ENCODE measurements around the gene HEXIM1.

The HEXIM1 gene

DNA sequence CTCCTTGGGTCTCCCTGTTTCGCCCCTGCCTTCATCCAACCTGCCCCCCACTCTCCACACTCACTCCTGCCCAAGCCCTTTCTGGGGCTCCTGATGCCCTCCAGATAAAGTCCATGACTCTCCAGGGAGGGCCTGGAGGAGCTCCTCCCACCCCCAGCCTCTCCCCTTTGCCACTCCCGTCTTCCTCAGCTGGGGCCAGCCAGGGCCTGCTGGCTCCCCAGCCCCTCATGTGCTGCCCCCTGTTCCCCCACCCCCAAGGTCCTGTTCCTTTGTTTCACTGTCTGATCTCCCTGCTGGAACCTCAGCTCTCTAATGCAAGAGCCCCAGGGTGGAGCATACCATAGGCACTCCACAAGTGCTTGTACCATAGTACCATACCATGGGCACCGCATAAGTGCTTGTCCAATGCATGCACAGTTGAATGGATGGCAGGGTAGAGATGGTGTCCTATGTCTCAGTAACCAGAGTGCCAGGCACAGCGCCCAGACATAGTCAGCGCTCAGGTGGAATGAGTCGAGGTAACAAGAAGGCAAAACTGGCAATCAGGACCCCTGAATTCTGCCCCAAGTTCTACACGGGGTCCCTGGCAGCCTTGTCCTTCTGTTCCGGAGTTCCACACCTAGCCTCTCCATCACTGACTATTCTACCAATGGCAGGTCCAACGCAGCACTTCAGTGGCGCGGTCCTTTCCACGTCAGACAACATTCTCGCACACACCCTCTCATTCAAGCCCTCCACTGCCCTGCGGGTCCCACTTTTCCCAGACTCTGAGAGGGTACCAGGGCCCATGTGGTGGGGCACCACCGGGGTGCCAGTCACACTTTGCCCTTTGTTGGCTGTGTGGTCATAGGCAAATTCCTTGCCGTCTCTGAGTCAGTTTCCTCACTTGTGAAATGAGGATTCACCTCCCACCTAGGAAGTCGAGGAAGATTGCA lies 17.3 kb upstream of the HEXIM1 start:
- no peak for DNase-seq

- peak in 4 of 14 donors; percentile 16 to 65 (median 39) for DNase-seq
These were observed 16.5 kb upstream of the HEXIM1 start for GRCh38 chr17:45131616-45132319.

- DNase-seq = no peak
These were observed 16.0 kb upstream of the HEXIM1 start, which contains the start of gene PLCD3 for GRCh38 chr17:45132320-45132571. TSS of gene PLCD3 (minus strand) at chr17:45132515. CDS start at chr17:45132410, 105 bp downstream.

GRCh38 chr17:45132572-45133463 lies 15.5 kb upstream of the HEXIM1 start:
- peak in 12 of 14 donors; percentile 41 to 78 (median 70) for DNase-seq

GRCh38 chr17:45135192-45135977 lies 12.9 kb upstream of the HEXIM1 start, which contains the start of gene ACBD4:
TSS of gene ACBD4 (plus strand) at chr17:45135687. CDS start at chr17:45136145, 458 bp downstream.
- DNase-seq = peak; percentile 61 to 97 (median 90)

DNA sequence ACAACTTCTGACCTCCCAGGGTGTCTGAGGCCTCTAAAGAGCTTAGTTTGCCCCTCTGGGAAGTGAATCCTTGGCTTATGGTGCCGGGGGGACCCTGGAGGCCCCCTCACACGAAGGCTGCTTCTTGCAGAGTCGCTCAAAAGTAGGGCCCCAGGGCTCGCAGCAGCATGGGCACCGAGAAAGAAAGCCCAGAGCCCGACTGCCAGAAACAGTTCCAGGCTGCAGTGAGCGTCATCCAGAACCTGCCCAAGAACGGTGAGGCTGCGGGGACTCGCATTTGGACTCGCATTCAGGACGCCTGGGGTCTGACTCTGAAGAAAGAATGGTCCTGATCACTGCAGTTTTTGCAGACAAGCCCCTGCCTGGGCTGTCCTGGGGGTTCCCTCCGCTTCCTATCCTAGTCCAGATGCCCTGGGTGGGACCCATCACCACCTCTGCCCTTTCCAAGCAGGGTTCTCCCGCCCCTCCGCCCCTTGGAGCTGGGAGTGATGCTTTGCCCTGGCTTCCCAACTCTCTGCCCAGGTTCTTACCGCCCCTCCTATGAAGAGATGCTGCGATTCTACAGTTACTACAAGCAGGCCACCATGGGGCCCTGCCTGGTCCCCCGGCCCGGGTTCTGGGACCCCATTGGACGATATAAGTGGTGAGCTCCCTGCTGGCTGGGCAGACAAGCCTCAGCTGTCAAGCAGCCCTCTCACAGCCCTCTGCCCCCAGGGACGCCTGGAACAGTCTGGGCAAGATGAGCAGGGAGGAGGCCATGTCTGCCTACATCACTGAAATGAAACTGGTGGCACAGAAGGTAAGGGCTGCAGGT lies 12.1 kb upstream of the HEXIM1 start:
- peak in 1 of 14 donors; percentile 32 for DNase-seq

- no peak for DNase-seq
These were observed 11.3 kb upstream of the HEXIM1 start for GRCh38 chr17:45136846-45137560.

GRCh38 chr17:45137561-45138305 lies 10.5 kb upstream of the HEXIM1 start:
- DNase-seq = no peak

DNA sequence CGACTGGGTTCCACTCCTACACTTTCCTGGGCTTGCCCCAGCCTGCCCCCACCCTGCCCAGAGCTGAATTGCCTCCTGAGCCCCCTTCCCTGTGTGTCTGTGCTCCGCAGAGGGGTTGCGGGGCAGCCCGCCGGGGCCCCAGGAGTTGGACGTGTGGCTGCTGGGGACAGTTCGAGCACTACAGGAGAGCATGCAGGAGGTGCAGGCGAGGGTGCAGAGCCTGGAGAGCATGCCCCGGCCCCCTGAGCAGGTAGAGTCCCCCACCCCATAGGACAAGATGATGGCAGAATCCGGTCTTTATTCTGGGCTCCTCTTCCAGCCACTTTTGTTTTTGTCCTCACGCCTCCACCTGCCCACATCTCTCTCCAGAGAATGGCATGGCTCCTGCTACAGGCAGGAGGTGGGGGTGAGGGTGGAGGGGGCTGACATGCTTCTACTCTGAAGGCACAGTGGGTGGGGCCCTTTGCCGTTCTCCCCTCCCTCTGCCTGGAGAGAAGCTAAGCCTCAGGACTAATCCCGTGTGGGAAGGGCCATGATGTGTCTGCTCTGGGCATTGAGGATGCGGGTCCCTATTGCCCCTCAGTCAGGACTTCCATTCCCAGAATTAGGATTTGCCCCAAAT lies 9.3 kb upstream of the HEXIM1 start:
- DNase-seq = no peak

GRCh38 chr17:45139533-45139920 lies 8.7 kb upstream of the HEXIM1 start:
- DNase-seq = no peak

DNA sequence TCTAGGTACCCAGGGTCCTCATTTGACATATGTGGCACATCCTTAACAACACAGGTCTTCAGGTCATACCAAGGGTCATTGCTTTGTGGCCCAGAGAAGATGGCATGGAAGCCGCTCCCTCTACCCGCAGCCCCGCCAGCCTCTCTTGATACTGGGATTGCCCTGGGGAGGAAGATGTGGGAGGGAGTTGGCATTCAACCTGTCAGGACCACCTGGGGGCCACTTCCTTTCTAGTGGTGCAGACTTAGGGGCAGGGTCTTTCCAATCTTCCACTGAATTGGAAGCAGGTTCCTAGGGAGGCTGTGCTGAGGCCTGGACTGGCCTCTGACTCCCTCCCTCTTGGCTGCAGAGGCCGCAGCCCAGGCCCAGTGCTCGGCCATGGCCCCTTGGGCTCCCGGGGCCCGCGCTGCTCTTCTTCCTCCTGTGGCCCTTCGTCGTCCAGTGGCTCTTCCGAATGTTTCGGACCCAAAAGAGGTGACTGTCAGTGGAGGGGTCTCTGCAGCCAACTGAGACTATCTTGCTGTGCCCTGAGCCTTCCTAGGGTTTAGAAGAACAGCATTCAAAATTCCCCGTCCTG lies 5.1 kb upstream of the HEXIM1 start:
- no peak for DNase-seq

GRCh38 chr17:45143767-45144198 lies 4.5 kb upstream of the HEXIM1 start:
- peak in 12 of 14 donors; percentile 23 to 81 (median 52) for DNase-seq

DNA sequence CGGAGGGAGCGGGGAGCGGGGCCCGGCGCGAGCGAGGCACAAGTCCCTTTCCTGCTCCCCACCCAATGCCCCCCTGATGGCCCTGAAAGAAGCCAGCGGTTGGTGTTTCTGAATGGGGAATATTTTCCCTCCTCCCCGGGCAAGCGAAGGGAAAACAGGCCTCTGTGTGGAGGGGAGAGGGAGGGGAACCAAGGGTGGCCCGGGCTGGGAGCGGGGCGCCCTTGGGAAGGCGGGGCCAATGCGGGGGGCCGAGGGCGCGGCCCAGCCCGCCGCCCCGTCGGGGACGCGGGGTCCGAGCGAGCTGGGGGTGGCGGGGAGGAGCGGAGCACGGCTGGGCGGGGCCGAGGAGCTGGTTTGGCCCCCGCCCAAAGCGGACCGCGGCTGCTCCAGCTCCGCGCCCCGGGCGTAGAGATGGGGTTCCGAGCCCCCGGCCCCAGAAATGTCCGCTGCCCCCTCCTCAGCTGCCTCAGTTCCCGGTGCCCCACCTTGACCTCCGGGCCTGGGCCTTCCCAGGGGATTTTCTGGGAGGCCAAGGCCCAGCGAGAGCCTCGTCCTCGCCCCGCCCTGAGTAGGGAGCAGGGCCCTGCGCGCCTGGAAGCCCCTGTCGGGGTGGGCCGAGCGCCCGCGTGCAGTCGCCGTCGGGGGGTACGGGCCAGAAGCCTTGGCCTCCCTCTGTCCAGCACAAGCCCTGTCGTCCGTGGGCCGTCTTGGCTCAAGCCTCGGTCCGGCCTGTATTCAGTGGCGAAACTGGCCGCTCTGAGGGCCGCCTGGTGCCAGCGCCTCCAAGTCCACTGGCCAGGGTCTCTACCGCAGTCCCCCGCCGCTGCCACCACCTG lies 3.9 kb upstream of the HEXIM1 start:
- peak in 5 of 14 donors; percentile 51 to 81 (median 59) for DNase-seq

GRCh38 chr17:45145035-45145389 lies 3.3 kb upstream of the HEXIM1 start:
- no peak for DNase-seq

DNA sequence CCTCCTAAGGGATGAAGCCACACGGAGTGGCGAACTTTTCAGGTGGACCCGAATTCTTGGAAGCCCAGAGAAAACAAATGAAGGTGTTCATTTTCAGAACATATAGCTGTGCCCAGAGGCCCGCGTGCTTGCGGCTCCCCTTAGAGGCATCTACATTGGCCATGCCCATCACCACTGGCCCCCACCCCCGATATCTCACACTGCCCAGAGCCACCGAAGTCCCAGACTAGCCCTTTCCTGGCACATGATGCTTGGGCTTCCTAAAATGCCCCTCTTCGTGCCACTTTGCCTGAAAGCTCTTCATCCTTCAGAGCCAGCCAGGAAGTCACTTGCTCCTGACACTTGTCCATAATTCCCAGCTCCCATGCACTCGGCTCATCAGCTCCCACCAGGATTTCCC lies 2.1 kb upstream of the HEXIM1 start:
- DNase-seq = no peak

- DNase-seq = no peak
These were observed 1.7 kb upstream of the HEXIM1 start for GRCh38 chr17:45146592-45146889.

DNA sequence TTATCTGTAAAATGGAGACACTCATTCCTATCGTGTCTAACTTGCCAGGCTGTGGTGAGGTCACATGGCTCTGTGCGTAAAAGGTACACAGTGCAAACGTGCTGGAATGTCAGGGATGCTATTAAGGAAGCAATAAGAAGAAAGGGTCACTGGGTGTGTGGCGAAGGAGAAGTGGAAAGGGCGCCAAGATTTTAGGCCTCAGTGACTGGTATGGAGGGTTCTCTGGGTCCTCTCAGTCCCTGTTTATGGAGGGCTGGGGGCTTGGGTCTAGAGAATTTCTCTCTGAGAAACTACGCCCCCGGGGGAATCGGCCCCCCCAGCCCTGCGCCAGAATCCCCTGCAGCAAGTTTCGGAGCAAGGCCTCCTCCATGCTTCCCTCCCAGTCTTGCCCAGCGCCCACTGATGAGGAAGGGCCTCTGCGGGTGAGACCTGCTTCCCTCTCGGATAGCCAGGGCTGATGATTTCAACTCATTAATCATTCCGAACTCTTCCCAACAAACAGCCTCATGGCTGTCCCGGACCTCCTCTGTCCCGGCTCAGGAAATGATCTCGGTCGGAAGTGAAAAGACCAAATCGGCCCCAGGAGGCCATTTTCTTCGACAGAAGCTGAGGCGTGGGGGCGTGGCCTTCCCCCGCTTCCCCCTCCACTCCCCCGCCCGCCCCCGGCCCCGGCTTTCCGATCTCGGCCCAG lies 1.2 kb upstream of the HEXIM1 start:
- DNase-seq = peak in 3 of 14 donors; percentile 71 to 90 (median 87)

Measured in C1 segment of cervical spinal cord (tissue), 14 donors.